ENCODE data around the gene ZNF560. TPM values are rescaled to one million over a fixed set of nuclear protein-coding genes. Genes with fewer than 3 reads are reported as not detected.

The ZNF560 gene
- not detected in 2 replicates for total RNA-seq

GRCh38 chr19:9498183-9498902 lies at the start of gene ZNF560:
Gene ZNF560 (minus strand): TSS chr19:9498616. CDS start chr19:9475313, 23,303 bp downstream.

GRCh38 chr19:9538183-9539058 lies 40.0 kb upstream of the ZNF560 start, which contains the start of gene ZNF426:
Gene ZNF426 (minus strand): TSS chr19:9538645. CDS start chr19:9536232, 2,413 bp downstream.

GRCh38 chr19:9435279-9436268 lies 62.8 kb downstream of the ZNF560 start, which contains the start of gene ZNF266:
Gene ZNF266 (minus strand): TSS chr19:9435573. CDS start chr19:9420089, 15,484 bp downstream.

Other genes with a start within 250 kb of the ZNF560 start
- gene OR7E24, start 247.7 kb downstream of the ZNF560 start, total RNA-seq, result not detected in 2 replicates
- gene ZNF699, start 188.8 kb downstream of the ZNF560 start, total RNA-seq, result 5.8 and 6.2 TPM in 2 replicates
- gene ZNF559, start 174.4 kb downstream of the ZNF560 start, total RNA-seq, result 10.7 and 11.9 TPM in 2 replicates
- gene ZNF177, start 135.6 kb downstream of the ZNF560 start, total RNA-seq, result 0.97 and 1.7 TPM in 2 replicates
- gene ZNF266, start 63.0 kb downstream of the ZNF560 start, total RNA-seq, result 7.1 and 9.7 TPM in 2 replicates
- 20.1 and 21.4 TPM in 2 replicates for gene ZNF426, start 40.0 kb upstream of the ZNF560 start, total RNA-seq
- gene ZNF121, start 85.9 kb upstream of the ZNF560 start, total RNA-seq, result 35.4 and 45.9 TPM in 2 replicates
- 37.4 and 39.4 TPM in 2 replicates for gene ZNF561, start 122.6 kb upstream of the ZNF560 start, total RNA-seq
- gene ZNF562, start 176.5 kb upstream of the ZNF560 start, total RNA-seq, result 19.8 and 35.0 TPM in 2 replicates